Keratinocyte (primary cell): ENCODE data around the gene ARID1B. TPM values are rescaled to one million over a fixed set of nuclear protein-coding genes. Genes with fewer than 3 reads are reported as not detected.

Experiments used
- DNase-seq: peaks from one replicate; pipeline ENCODE4 v3.0.0-alpha.2; 2011; ENCODE audit warnings: low read depth, missing footprints, low spot score
- FAIRE-seq: peaks from 2 replicates; lab custom pipeline; 2011; peaks lifted over from hg19 to GRCh38; lab: Jason Lieb, UNC
- H2AFZ ChIP-seq: 2 replicates; pipeline ENCODE4 v1.6.0; 2012; ENCODE audit warnings: low read length, control low read depth, inconsistent platforms; ENCODE audit not compliant: control insufficient read depth
- H3K27ac ChIP-seq: 2 replicates; pipeline ENCODE4 v1.5.1; 2011; ENCODE audit warnings: low read length; ENCODE audit not compliant: control insufficient read depth, insufficient read depth
- H3K27me3 ChIP-seq: 3 replicates; pipeline ENCODE4 v1.6.0; 2011; ENCODE audit warnings: low read length; ENCODE audit not compliant: control insufficient read depth, insufficient read depth; ENCODE audit errors: extremely low read depth
- H3K36me3 ChIP-seq, 2 experiments: 2 replicates in 1 of 2; 3 replicates in 1 of 2; pipeline ENCODE4 v1.5.1; 2011; ENCODE audit warnings: low read length in 2 of 2, mild to moderate bottlenecking in 1 of 2; ENCODE audit not compliant: control insufficient read depth in 2 of 2, insufficient read depth in 2 of 2; ENCODE audit errors: extremely low read depth in 1 of 2
- H3K4me1 ChIP-seq: 3 replicates; pipeline ENCODE4 v1.5.1; 2011; ENCODE audit warnings: low read length; ENCODE audit not compliant: control insufficient read depth, insufficient read depth; ENCODE audit errors: extremely low read depth
- H3K4me2 ChIP-seq: 3 replicates; pipeline ENCODE4 v1.6.0; 2011; ENCODE audit warnings: low read depth, low read length; ENCODE audit not compliant: control insufficient read depth, insufficient read depth; ENCODE audit errors: extremely low read depth
- H3K4me3 ChIP-seq, 3 experiments: fragments of 200-600 bp in 1 of 3; sonication (generic) in 1 of 3; 2 replicates in 2 of 3; 3 replicates in 1 of 3; pipeline ENCODE4 v1.5.1; 2011 to 2016; ENCODE audit warnings: low read length in 3 of 3, mild to moderate bottlenecking in 3 of 3, control low read depth in 2 of 3, inconsistent platforms in 1 of 3, low read depth in 1 of 3, mixed read lengths in 1 of 3, mixed run types in 1 of 3, moderate library complexity in 1 of 3; ENCODE audit not compliant: control insufficient read depth in 2 of 3, insufficient read depth in 2 of 3; ENCODE audit errors: extremely low read depth in 1 of 3
- H3K79me2 ChIP-seq: 2 replicates; pipeline ENCODE4 v1.6.0; 2012; ENCODE audit warnings: low read length; ENCODE audit not compliant: control insufficient read depth, insufficient read depth
- H3K9ac ChIP-seq: 3 replicates; pipeline ENCODE4 v1.6.0; 2011; ENCODE audit warnings: low read length; ENCODE audit not compliant: control insufficient read depth, insufficient read depth; ENCODE audit errors: extremely low read depth
- H3K9me1 ChIP-seq: 3 replicates; pipeline ENCODE4 v1.6.0; 2011; ENCODE audit warnings: low read length; ENCODE audit not compliant: control insufficient read depth, insufficient read depth; ENCODE audit errors: extremely low read depth
- H3K9me3 ChIP-seq: 2 replicates; pipeline ENCODE4 v1.5.1; 2012; ENCODE audit warnings: low read depth, low read length; ENCODE audit not compliant: control insufficient read depth
- H4K20me1 ChIP-seq: 3 replicates; pipeline ENCODE4 v1.6.0; 2011; ENCODE audit warnings: low read length; ENCODE audit not compliant: control insufficient read depth, insufficient read depth; ENCODE audit errors: extremely low read depth
- CTCF ChIP-seq, 3 experiments: IDR thresholded peaks in 1 of 3; conservative IDR thresholded peaks in 1 of 3; optimal IDR thresholded peaks in 1 of 3; 2 replicates in 2 of 3; 3 replicates in 1 of 3; pipeline versions ENCODE3 to v1.5.1; 2011; ENCODE audit warnings: low read length in 3 of 3, mild to moderate bottlenecking in 3 of 3, moderate library complexity in 2 of 3, control low read depth in 1 of 3, inconsistent platforms in 1 of 3; ENCODE audit not compliant: insufficient read depth in 2 of 3; ENCODE audit errors: extremely low read depth in 1 of 3
- EZH2 ChIP-seq: IDR thresholded peaks from one replicate; pipeline ENCODE4 v1.6.1; 2012; ENCODE audit warnings: inconsistent platforms, mild to moderate bottlenecking, low read length, moderate library complexity
- dilution Hi-C: fragments of 300-500 bp; cut with MboI; formaldehyde crosslinking; loops from one replicate; pipeline ENCODE4 v1.7.0; 2020; ENCODE audit warnings: low sequenced_read_pairs; ENCODE audit not compliant: extremely low pct_ligation_motif_present
- polyA plus RNA-seq, 5 experiments: library from polyadenylated mRNA; depleted of rRNA in 3 of 5; stranded (reverse) in 3 of 5; stranded (forward) in 1 of 5; unstranded in 1 of 5; fragments of >200 nt; gene quantifications; 1 replicate in 1 of 5; 2 replicates in 3 of 5; 3 replicates in 1 of 5; pipeline versions ENCODE4 v1.2.1 to v1.2.3, GENCODE V29; 2011 to 2012; ENCODE audit warnings: missing spikeins in 2 of 5, low read depth in 1 of 5, low replicate concordance in 1 of 5

ARID1B gene
- polyA plus RNA-seq, 1 donor (not counting 4 experiments of a cell fraction or from before 2014, with no cell fraction given), result 14.9 TPM

- dilution Hi-C loops, result no loop called here
- FAIRE-seq, result no peak
These were observed 344.7 kb downstream of the ARID1B start for GRCh38 chr6:157121897-157122296.

GRCh38 chr6:157123234-157123633, 346.1 kb downstream of the ARID1B start:
- Histone ChIP-seq H3K36me3 (no peaks in the 10 kb centered on the region), H3K4me2 (no peak overlapping the region), H3K79me2 (no peaks in the 10 kb centered on the region), H3K4me3 (no peak overlapping the region), H3K27me3 (no peaks in the 10 kb centered on the region), H3K4me1 (peaks cover 13% of the 10 kb centered on the region), H3K27ac (no peak overlapping the region), H3K9ac (no peak overlapping the region), H3K9me3 (no peaks in the 10 kb centered on the region), H2AFZ (no peak overlapping the region), H3K9me1 (no peaks in the 10 kb centered on the region), H4K20me1 (no peaks in the 10 kb centered on the region)
- FAIRE-seq (no peak), DNase-seq (no peak)
- no peak for TF ChIP-seq EZH2
- no peak for TF ChIP-seq CTCF (optimal IDR thresholded peaks at IDR 0.05 in 1 of 3, IDR thresholded peaks at IDR 0.05 in 1 of 3, conservative IDR thresholded peaks at IDR 0.05 in 1 of 3; ENCODE audit: extremely low read depth in 1 of 3, insufficient read depth in 2 of 3, low read length in 3 of 3)
- dilution Hi-C loops, result no loop called here

More at GRCh38 chr6:157121897-157122296, 344.7 kb downstream of the ARID1B start:
- no peaks in the 10 kb centered on the region for H3K9me3 ChIP-seq
- no peaks in the 10 kb centered on the region for H3K9me1 ChIP-seq
- H3K27ac ChIP-seq, result no peak overlapping the region
- no peaks in the 10 kb centered on the region for H3K79me2 ChIP-seq
- H3K4me3 ChIP-seq, result no peak overlapping the region
- H3K9ac ChIP-seq, result no peak overlapping the region
- H3K4me1 ChIP-seq, result peaks cover 13% of the 10 kb centered on the region
- no peaks in the 10 kb centered on the region for H3K36me3 ChIP-seq
- no peak overlapping the region for H3K4me2 ChIP-seq
- H3K27me3 ChIP-seq, result no peaks in the 10 kb centered on the region
- no peak for DNase-seq
- no peak overlapping the region for H2AFZ ChIP-seq
- TF ChIP-seq CTCF (optimal IDR thresholded peaks at IDR 0.05 in 1 of 3, IDR thresholded peaks at IDR 0.05 in 1 of 3, conservative IDR thresholded peaks at IDR 0.05 in 1 of 3; ENCODE audit: extremely low read depth in 1 of 3, insufficient read depth in 2 of 3, low read length in 3 of 3) (no peak), EZH2 (no peak)
- no peaks in the 10 kb centered on the region for H4K20me1 ChIP-seq
